ENCODE results near the gene HSPB6. TPM values are rescaled to one million over a fixed set of nuclear protein-coding genes. Genes with fewer than 3 reads are reported as not detected.

HSPB6 gene
- polyA plus RNA-seq, 1 of the 3 experiments (the other 2 are of a cell fraction) = 0.43 TPM

- Histone ChIP-seq H3K4me3 (ENCODE audit: low read depth in 2 of 2, low read length in 1 of 2) (no peak overlapping the region), H3K27ac (ENCODE audit: low read depth in 2 of 2, low read length in 1 of 2) (no peak overlapping the region), H3K36me3 (replicated peaks in 1 of 2; ENCODE audit: control insufficient read depth in 1 of 2, insufficient read depth in 2 of 2, low read length in 1 of 2) (no peaks in the 10 kb centered on the region), H3K9me2 (no peaks in the 10 kb centered on the region), H3K4me1 (ENCODE audit: control insufficient read depth in 1 of 2, insufficient read depth in 2 of 2, low read depth in 1 of 2, low read length in 1 of 2) (peaks cover 5 to 18% of the 10 kb centered on the region in 2 experiments; a peak in 3 of 4 replicates), H2AFZ (ENCODE audit: low read depth) (no peak overlapping the region), H3K4me2 (no peak overlapping the region), H3F3A (replicated peaks; ENCODE audit: insufficient read depth) (peaks cover 6% of the 10 kb centered on the region), H4K20me1 (ENCODE audit: insufficient read depth) (peaks cover 5% of the 10 kb centered on the region), H3K9me3 (no peaks in the 10 kb centered on the region), H3K79me2 (ENCODE audit: insufficient read depth) (peaks cover 10% of the 10 kb centered on the region), H3K27me3 (ENCODE audit: insufficient read depth) (no peaks in the 10 kb centered on the region), H3K9ac (no peak overlapping the region)
- TF ChIP-seq ZBTB33 (IDR thresholded peaks at IDR 0.05; ENCODE audit: borderline replicate concordance, low read depth) = no peak
- no peak for TF ChIP-seq RCOR1 (IDR thresholded peaks at IDR 0.05; ENCODE audit: low read length)
- no peak for TF ChIP-seq PBX3 (IDR thresholded peaks at IDR 0.05)
- TF ChIP-seq, protein P1, sequence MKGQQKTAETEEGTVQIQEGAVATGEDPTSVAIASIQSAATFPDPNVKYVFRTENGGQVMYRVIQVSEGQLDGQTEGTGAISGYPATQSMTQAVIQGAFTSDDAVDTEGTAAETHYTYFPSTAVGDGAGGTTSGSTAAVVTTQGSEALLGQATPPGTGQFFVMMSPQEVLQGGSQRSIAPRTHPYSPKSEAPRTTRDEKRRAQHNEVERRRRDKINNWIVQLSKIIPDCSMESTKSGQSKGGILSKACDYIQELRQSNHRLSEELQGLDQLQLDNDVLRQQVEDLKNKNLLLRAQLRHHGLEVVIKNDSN (IDR thresholded peaks at IDR 0.05; ENCODE audit: borderline replicate concordance, low read depth) = no peak
- TF ChIP-seq MEF2A (IDR thresholded peaks at IDR 0.05; ENCODE audit: borderline replicate concordance, low read depth) = no peak
- TF ChIP-seq JUND (IDR thresholded peaks at IDR 0.05) = no peak
- no peak for TF ChIP-seq CTCF (IDR thresholded peaks at IDR 0.05)
- TF ChIP-seq POLR2AphosphoS5 (IDR thresholded peaks at IDR 0.05; ENCODE audit: low read depth, low read length) = no peak
- TF ChIP-seq, protein P2, sequence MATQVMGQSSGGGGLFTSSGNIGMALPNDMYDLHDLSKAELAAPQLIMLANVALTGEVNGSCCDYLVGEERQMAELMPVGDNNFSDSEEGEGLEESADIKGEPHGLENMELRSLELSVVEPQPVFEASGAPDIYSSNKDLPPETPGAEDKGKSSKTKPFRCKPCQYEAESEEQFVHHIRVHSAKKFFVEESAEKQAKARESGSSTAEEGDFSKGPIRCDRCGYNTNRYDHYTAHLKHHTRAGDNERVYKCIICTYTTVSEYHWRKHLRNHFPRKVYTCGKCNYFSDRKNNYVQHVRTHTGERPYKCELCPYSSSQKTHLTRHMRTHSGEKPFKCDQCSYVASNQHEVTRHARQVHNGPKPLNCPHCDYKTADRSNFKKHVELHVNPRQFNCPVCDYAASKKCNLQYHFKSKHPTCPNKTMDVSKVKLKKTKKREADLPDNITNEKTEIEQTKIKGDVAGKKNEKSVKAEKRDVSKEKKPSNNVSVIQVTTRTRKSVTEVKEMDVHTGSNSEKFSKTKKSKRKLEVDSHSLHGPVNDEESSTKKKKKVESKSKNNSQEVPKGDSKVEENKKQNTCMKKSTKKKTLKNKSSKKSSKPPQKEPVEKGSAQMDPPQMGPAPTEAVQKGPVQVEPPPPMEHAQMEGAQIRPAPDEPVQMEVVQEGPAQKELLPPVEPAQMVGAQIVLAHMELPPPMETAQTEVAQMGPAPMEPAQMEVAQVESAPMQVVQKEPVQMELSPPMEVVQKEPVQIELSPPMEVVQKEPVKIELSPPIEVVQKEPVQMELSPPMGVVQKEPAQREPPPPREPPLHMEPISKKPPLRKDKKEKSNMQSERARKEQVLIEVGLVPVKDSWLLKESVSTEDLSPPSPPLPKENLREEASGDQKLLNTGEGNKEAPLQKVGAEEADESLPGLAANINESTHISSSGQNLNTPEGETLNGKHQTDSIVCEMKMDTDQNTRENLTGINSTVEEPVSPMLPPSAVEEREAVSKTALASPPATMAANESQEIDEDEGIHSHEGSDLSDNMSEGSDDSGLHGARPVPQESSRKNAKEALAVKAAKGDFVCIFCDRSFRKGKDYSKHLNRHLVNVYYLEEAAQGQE (IDR thresholded peaks at IDR 0.05; ENCODE audit: low read depth, low read length) = no peak
- no peak for TF ChIP-seq NFIC (IDR thresholded peaks at IDR 0.05; ENCODE audit: borderline replicate concordance)
- no peak for TF ChIP-seq FOSL2 (IDR thresholded peaks at IDR 0.05; ENCODE audit: borderline replicate concordance, low read depth)
- TF ChIP-seq MXI1 (IDR thresholded peaks at IDR 0.05; ENCODE audit: low read depth, low read length) = no peak
- no peak for TF ChIP-seq YY1 (IDR thresholded peaks at IDR 0.05; ENCODE audit: low read depth)
- no peak for TF ChIP-seq GABPA (IDR thresholded peaks at IDR 0.05; ENCODE audit: low read depth)
- TF ChIP-seq TEAD4 (IDR thresholded peaks at IDR 0.05; ENCODE audit: borderline replicate concordance, insufficient read depth) = no peak
- POLR2A ChIA-PET = interaction anchor here (1.4 kb wide), 1 partner anchor 11 kb away, joined by 5 read pairs; no protein-coding TSS in a partner anchor
- whole genome bisulfite sequencing (ENCODE audit: low lambda C conversion rate) = 93% methylated on average over 11 of the region's 12 CpGs
- CTCF ChIA-PET = interaction anchor here (0.7 to 2.6 kb wide), 4 partner anchors 14 to 510 kb away, joined by 3 to 7 read pairs (median 4); no protein-coding TSS in a partner anchor
- no peak for DNase-seq
Observed at GRCh38 chr19:35713904-35714495, 42.8 kb downstream of the HSPB6 start.

Measured in SK-N-SH (cell line).